Measurements from ENCODE around the gene CPSF7. TPM values are rescaled to one million over a fixed set of nuclear protein-coding genes. Genes with fewer than 3 reads are reported as not detected.
"Not testable (repeated sequence)": the region's sequence is repeated elsewhere in the genome, so short reads cannot be mapped to it uniquely, and the experiment has no call there.

CPSF7 gene
- total RNA-seq, 1 experiment from 2014 or later: 64.1 TPM

DNA sequence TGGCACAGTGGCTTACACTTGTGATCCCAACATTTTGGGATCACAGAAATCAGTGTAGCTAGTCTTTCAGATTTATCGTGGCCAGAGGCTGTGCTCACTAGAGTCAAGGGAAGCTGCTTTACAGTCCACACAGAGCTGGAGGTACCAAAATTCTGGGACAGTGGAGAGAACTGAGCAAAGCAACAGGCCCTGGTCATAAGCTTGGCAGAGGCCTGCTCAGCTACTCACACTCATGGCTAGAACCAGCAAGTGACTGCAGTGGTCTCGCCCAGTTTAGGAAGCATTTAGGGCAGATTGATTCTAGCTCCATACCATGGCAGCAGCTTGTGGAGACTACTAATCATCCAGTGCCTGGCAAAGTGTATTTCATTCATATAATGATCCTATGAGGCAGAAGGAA, 28.6 kb downstream of the CPSF7 start:
- Histone ChIP-seq H4K20me1 (ENCODE audit: insufficient read depth, low read depth, low read length) (no peaks in the 10 kb centered on the region), H3K9ac (ENCODE audit: low read length) (no peak overlapping the region), H3K27ac (ENCODE audit: low read length) (no peak overlapping the region), H3K4me1 (ENCODE audit: low read length) (no peaks in the 10 kb centered on the region), H3K4me3 (ENCODE audit: low read length) (no peak overlapping the region), H3K36me3 (ENCODE audit: insufficient read depth, low read length) (peaks cover 31% of the 10 kb centered on the region; the same call in 1 of the 2 replicates), H2AFZ (ENCODE audit: low read length) (no peak overlapping the region), H3K4me2 (ENCODE audit: low read depth, low read length, poor library complexity, severe bottlenecking) (no peak overlapping the region), H3K9me3 (ENCODE audit: low read length) (no peaks in the 10 kb centered on the region), H3K79me2 (ENCODE audit: low read length) (no peaks in the 10 kb centered on the region; the same call in 1 of the 2 replicates), H3K9me2 (replicated peaks; ENCODE audit: insufficient read depth, low read length) (no peaks in the 10 kb centered on the region), H3K27me3 (ENCODE audit: low read length) (no peaks in the 10 kb centered on the region)
- DNase-seq: no peak

DNA sequence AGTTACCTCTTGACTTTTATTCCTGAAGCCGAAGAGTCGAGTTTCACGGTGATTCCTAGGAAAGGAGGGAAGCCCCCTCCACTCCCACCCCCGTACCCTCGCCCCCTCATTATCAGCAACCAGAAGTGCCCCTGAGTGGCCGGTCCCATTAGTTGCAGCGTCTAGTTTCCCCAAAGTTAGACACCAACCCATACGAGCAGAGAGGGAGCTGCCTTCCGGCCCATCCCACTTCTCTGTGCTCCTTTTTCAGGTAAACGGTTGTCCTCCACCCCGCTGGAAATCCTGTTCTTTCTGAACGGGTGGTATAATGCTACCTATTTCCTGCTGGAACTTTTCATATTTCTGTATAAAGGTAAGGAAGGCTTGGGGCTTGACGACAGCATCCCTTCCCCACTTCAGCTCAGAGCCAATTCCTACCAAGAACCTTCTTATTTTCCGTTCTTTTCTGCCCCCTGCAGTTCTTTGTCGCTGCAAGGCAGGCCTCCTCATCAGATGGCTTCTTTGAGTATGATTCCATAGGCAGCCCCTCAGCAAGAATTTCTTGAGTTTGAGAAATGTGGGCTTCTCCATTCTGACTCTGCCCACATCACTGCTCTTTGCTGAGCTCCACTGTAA, 36.7 kb downstream of the CPSF7 start:
- Histone ChIP-seq H3K4me1 (ENCODE audit: low read length) (peaks cover 20% of the 10 kb centered on the region), H3K4me3 (ENCODE audit: low read length) (peak overlapping the region; percentile 92), H3K27me3 (ENCODE audit: low read length) (no peaks in the 10 kb centered on the region), H4K20me1 (ENCODE audit: insufficient read depth, low read depth, low read length) (no peaks in the 10 kb centered on the region), H3K9ac (ENCODE audit: low read length) (peak overlapping the region; percentile 84), H3K9me3 (ENCODE audit: low read length) (no peaks in the 10 kb centered on the region), H3K27ac (ENCODE audit: low read length) (peak overlapping the region; percentile 58; the same call in 1 of the 2 replicates), H3K79me2 (ENCODE audit: low read length) (peaks cover 26% of the 10 kb centered on the region), H3K4me2 (ENCODE audit: low read depth, low read length, poor library complexity, severe bottlenecking) (peak overlapping the region; percentile 78), H3K9me2 (replicated peaks; ENCODE audit: insufficient read depth, low read length) (no peaks in the 10 kb centered on the region), H2AFZ (ENCODE audit: low read length) (peak overlapping the region; percentile 100), H3K36me3 (ENCODE audit: insufficient read depth, low read length) (peaks cover 10% of the 10 kb centered on the region; the same call in 1 of the 2 replicates)
- DNase-seq: no peak

DNA sequence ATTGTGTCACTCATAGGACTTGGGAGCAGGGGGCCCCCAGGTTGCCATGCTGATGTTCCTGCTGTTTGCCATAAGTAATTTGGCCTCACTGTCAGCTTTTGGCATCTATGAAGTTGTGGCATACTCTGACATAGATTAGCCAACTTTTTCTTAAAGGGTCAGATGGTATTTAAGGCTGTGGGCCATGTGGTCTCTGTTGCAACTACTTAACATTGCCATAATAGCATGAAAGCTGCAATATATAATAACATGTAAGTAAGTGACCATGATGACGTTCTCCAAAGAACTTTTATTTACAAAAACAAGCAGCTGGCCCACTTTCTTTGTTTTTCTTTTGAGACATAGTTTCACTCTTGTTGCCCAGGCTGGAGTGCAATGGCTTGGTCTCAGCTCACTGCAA, 39.6 kb downstream of the CPSF7 start:
- peaks cover 23% of the 10 kb centered on the region for H3K4me1 ChIP-seq (ENCODE audit: low read length)
- no peak overlapping the region for H3K4me3 ChIP-seq (ENCODE audit: low read length)
- H3K9ac ChIP-seq (ENCODE audit: low read length): no peak overlapping the region
- peaks cover 7% of the 10 kb centered on the region; the same call in 1 of the 2 replicates for H3K36me3 ChIP-seq (ENCODE audit: insufficient read depth, low read length)
- H3K9me3 ChIP-seq (ENCODE audit: low read length): no peaks in the 10 kb centered on the region
- H3K79me2 ChIP-seq (ENCODE audit: low read length): peaks cover 26% of the 10 kb centered on the region
- no peaks in the 10 kb centered on the region for H4K20me1 ChIP-seq (ENCODE audit: insufficient read depth, low read depth, low read length)
- H2AFZ ChIP-seq (ENCODE audit: low read length): no peak overlapping the region
- no peak overlapping the region for H3K27ac ChIP-seq (ENCODE audit: low read length)
- no peak overlapping the region for H3K4me2 ChIP-seq (ENCODE audit: low read depth, low read length, poor library complexity, severe bottlenecking)
- H3K9me2 ChIP-seq (replicated peaks; ENCODE audit: insufficient read depth, low read length): no peaks in the 10 kb centered on the region
- no peak for DNase-seq
- no peaks in the 10 kb centered on the region for H3K27me3 ChIP-seq (ENCODE audit: low read length)

DNA sequence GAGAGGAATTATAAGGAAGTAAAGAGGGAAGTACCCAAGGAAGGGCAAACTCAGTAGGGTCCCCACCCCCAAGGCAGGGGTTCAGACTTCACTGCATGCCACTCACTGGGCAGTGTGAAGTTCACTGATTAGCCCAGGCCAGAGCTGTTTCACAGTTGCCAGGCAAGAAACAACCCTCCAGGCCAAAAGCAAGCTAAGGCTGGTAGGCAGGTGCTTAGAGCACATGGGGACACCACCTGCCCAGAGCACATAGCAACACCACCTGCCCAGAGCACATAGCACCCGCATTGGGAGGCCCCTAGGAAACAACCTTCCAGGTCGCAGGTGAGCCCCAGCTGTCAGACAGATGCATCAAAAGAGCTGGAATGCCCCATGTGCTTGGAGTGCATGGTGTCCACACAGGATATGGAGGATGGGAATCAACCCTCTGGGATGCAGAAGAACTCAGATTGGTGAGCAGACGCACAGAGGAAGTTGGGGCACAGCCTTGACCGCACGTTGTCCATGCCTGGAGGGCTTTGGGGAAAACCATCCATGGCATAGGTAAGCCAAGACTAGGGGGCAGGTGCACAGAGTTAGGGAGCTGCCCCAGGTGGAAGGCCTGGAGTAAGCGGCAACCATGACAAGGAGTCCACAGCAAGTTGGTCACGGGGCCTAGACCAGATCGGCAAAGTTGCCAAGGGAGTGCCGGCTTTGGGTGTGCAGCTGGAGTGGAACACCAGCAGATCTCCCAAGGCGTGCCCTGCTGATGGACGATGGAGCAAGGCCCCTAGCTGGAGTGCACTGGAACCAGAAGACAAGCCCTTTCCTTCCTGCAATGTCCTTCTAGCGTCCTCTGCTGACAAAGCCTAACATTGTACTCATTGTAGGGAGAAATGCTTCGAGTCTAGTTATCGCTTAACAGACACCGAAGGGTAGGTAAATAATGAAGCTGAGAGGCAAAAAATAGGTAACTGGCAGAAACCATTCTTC, 45.2 kb downstream of the CPSF7 start:
- H3K9me3 ChIP-seq (ENCODE audit: low read length): no peaks in the 10 kb centered on the region
- no peaks in the 10 kb centered on the region for H3K27me3 ChIP-seq (ENCODE audit: low read length)
- H4K20me1 ChIP-seq (ENCODE audit: insufficient read depth, low read depth, low read length): no peaks in the 10 kb centered on the region
- H2AFZ ChIP-seq (ENCODE audit: low read length): no peak overlapping the region
- H3K9ac ChIP-seq (ENCODE audit: low read length): no peak overlapping the region
- DNase-seq: peak; percentile 57
- H3K4me1 ChIP-seq (ENCODE audit: low read length): peaks cover 3% of the 10 kb centered on the region; the same call in 1 of the 2 replicates
- H3K9me2 ChIP-seq (replicated peaks; ENCODE audit: insufficient read depth, low read length): no peaks in the 10 kb centered on the region
- no peak overlapping the region for H3K27ac ChIP-seq (ENCODE audit: low read length)
- H3K79me2 ChIP-seq (ENCODE audit: low read length): no peaks in the 10 kb centered on the region
- H3K4me3 ChIP-seq (ENCODE audit: low read length): no peak overlapping the region
- H3K4me2 ChIP-seq (ENCODE audit: low read depth, low read length, poor library complexity, severe bottlenecking): no peak overlapping the region
- H3K36me3 ChIP-seq (ENCODE audit: insufficient read depth, low read length): no peaks in the 10 kb centered on the region

DNA sequence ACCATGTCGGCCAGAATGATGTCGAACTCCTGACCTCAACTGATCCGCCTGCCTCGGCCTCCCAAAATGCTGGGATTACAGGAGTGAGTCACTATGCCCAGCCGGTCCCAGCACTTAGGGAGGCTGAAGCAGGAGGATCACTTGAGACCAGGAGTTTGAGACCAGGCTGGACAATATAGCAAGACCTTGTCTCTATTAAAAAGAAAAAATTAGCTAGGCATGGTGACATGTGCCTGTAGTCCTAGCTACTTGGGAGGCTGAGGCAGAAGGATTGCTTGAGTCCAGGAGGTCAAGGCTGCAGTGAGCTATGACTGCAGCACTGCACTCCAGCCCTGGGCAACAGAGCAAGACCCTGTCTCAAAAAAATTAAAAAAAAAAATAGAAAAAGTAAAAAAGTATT, 45.9 kb downstream of the CPSF7 start:
- H3K4me2 ChIP-seq (ENCODE audit: low read depth, low read length, poor library complexity, severe bottlenecking); H3K9ac ChIP-seq (ENCODE audit: low read length); H3K9me3 ChIP-seq (ENCODE audit: low read length); DNase-seq; H3K27me3 ChIP-seq (ENCODE audit: low read length); H3K4me1 ChIP-seq (ENCODE audit: low read length); H3K9me2 ChIP-seq (replicated peaks; ENCODE audit: insufficient read depth, low read length); H2AFZ ChIP-seq (ENCODE audit: low read length); H4K20me1 ChIP-seq (ENCODE audit: insufficient read depth, low read depth, low read length); H3K27ac ChIP-seq (ENCODE audit: low read length); H3K4me3 ChIP-seq (ENCODE audit: low read length); H3K79me2 ChIP-seq (ENCODE audit: low read length); H3K36me3 ChIP-seq (ENCODE audit: insufficient read depth, low read length): not testable (repeated sequence)

DNA sequence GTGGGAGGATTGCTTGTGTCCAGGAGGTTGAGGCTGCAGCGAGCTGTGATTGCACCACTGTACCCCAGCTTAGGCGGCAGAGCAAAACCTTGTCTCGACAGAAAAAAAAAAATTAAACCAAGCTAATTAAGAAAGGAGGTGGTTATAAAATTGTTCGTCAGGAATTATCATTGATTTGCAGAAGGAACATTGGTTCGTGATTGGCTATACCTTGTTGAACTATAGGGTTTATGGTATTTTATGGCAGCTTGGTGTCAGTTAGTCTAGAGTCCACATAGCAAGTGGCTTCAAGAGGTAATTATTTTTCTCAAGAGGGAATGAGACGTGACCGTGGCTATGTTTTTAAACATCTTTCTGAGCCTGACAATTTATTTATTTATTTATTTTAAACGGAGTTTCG, 48.9 kb downstream of the CPSF7 start:
- H3K36me3 ChIP-seq (ENCODE audit: insufficient read depth, low read length): no peaks in the 10 kb centered on the region
- no peaks in the 10 kb centered on the region for H3K9me2 ChIP-seq (replicated peaks; ENCODE audit: insufficient read depth, low read length)
- H2AFZ ChIP-seq (ENCODE audit: low read length): no peak overlapping the region

DNA sequence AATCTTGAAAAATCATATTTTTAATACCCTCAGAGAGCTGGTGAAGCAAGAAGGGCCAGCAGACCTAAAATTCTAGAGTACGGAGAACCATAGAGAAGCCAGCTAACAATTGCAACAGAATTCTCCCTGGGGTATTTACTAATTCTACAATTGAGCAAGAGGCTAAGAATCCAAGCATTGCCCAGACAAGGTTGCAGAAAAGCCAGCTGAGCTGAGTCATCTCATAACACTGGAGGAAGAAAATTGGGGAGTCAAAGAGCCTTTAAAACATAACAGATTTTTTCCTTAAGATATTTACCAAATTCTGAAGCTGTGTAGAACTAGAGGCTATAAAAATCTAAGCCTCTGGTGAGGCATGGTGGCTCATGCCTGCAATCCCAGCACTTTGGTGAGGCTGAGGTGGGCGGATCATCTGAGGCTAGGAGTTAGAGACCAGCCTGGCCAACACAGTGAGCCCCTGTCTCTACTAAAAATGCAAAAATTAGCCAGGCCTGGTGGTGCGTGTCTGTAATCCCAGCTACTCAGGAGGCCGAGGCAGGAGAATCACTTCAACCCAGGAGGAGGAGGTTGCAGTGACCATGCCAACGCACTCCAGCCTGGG, 51.0 kb downstream of the CPSF7 start:
- no peak overlapping the region for H3K27ac ChIP-seq (ENCODE audit: low read length)
- H3K4me2 ChIP-seq (ENCODE audit: low read depth, low read length, poor library complexity, severe bottlenecking): no peak overlapping the region
- no peak overlapping the region for H2AFZ ChIP-seq (ENCODE audit: low read length)
- no peaks in the 10 kb centered on the region for H3K79me2 ChIP-seq (ENCODE audit: low read length)
- no peaks in the 10 kb centered on the region for H4K20me1 ChIP-seq (ENCODE audit: insufficient read depth, low read depth, low read length)
- H3K9me3 ChIP-seq (ENCODE audit: low read length): no peaks in the 10 kb centered on the region
- no peaks in the 10 kb centered on the region; the same call in 1 of the 2 replicates for H3K36me3 ChIP-seq (ENCODE audit: insufficient read depth, low read length)
- no peaks in the 10 kb centered on the region for H3K27me3 ChIP-seq (ENCODE audit: low read length)
- H3K9ac ChIP-seq (ENCODE audit: low read length): no peak overlapping the region
- H3K4me1 ChIP-seq (ENCODE audit: low read length): no peaks in the 10 kb centered on the region
- no peak for DNase-seq
- H3K4me3 ChIP-seq (ENCODE audit: low read length): no peak overlapping the region
- H3K9me2 ChIP-seq (replicated peaks; ENCODE audit: insufficient read depth, low read length): no peaks in the 10 kb centered on the region

More for the DNA sequence above, 48.9 kb downstream of the CPSF7 start:
- no peak overlapping the region for H3K9ac ChIP-seq (ENCODE audit: low read length)
- H3K27me3 ChIP-seq (ENCODE audit: low read length): no peaks in the 10 kb centered on the region
- H3K4me1 ChIP-seq (ENCODE audit: low read length): peaks cover 3% of the 10 kb centered on the region; the same call in 1 of the 2 replicates
- DNase-seq: peak; percentile 29
- H3K27ac ChIP-seq (ENCODE audit: low read length): no peak overlapping the region
- H3K4me2 ChIP-seq (ENCODE audit: low read depth, low read length, poor library complexity, severe bottlenecking): no peak overlapping the region
- no peaks in the 10 kb centered on the region for H3K9me3 ChIP-seq (ENCODE audit: low read length)
- no peaks in the 10 kb centered on the region for H3K79me2 ChIP-seq (ENCODE audit: low read length)
- H4K20me1 ChIP-seq (ENCODE audit: insufficient read depth, low read depth, low read length): no peaks in the 10 kb centered on the region
- H3K4me3 ChIP-seq (ENCODE audit: low read length): no peak overlapping the region

All from Karpas-422 (cell line).